Left renal pelvis (tissue), 4 donors: ENCODE results near the gene CYBC1. TPM values are rescaled to one million over a fixed set of nuclear protein-coding genes. Genes with fewer than 3 reads are reported as not detected.
"Not testable (repeated sequence)": the region's sequence is repeated elsewhere in the genome, so short reads cannot be mapped to it uniquely, and the experiment has no call there.

Experiments used
- DNase-seq, 4 donors: peaks; one replicate each; pipeline ENCODE4 v3.0.0-alpha.2; 2013; ENCODE audit warnings: low read depth in 4 of 4, low spot score in 3 of 4
- polyA plus RNA-seq, 4 donors: library from polyadenylated mRNA; unstranded; fragments of 120-200 nt; gene quantifications; one replicate each; pipeline ENCODE4 v1.2.1, GENCODE V29; 2013; ENCODE audit not compliant: insufficient read length in 4 of 4

CYBC1 gene
- polyA plus RNA-seq, 4 donors, result 44.8 to 63.0 (median 50.0) TPM

DNA sequence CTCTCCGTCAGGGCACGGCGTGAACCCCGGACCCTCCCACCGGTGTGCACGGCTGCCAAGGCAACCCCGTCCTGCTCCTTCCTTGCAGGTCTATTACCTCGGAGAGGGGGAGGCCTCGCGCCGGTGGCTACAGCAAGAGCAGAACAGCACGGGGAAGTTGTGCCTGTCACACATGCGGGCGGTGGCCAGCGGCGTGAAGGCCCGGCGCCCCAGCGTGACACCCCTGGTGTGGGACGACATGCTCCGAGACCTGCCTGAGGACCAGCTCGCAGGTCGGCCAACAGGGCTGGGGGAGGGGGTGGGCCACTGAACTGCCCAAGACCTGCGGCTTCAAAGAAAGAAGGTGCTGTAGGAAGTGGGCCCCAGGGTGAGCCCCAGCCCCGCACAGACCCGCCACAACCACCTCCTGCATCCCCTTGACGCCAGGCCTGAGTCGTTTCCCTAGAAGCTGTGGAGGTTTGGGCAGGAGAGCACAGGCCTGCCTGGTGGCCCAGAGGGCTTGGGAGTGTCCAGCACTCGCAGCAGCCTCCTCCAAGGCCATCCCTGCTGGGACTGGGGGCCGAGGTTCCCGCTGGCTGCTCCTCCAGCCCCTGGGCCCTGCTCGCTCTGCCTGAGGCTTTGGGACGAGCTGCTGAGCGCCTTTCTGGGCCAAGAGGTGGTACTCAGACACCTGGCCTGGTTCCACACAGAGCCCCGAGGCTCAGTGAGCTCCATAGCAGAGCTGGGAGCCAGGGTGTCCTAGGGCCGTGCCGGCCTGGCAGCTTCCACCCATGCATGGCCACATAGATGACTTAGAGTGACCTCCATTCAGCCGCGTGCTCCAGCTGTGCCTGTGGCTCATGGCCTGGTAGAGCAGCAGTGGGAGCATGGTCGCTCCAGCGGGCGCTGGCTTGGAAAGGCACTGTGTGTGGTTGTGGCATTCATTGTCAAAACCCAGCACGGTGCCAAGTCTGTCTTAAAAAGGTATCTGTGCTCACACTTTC lies 14.7 kb downstream of the CYBC1 start:
- no peak for DNase-seq

DNA sequence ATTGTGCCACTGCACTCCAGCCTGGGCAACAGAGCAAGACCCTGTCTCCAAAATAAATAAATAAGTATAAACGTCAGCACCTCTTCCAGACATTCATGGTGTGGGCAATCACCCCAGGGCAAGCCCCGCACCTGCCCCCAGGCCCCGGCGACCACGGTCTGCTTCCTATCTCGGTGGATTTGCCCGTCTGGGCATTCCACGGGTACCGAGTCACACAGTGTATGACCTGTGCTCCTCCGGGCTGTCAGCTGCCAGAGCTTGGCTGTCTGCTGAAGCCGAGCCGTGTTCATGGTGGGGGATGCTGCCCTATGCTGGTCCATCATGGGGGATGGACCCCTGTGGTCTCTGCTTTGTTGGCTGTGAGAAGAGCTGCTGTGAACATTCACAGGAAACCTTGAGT lies 15.4 kb downstream of the CYBC1 start:
- DNase-seq, result no peak

DNA sequence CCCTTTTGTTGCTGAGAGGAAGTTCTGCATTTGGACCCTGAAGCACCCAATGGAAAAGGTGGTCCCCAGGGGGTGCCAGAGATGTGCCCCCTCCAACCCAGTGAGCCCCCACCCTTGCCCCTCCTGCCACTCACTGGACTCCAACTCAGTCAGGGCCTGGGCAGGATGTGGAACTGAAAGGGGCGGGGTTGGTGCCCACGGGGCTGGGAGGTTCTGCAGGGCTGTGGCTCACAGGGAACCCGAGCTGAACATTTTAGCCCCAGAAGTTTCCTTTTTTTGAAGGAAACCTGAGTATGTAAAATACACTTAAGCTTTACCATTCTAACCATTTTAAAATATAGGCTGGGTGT lies 16.4 kb downstream of the CYBC1 start:
- DNase-seq, result no peak

DNA sequence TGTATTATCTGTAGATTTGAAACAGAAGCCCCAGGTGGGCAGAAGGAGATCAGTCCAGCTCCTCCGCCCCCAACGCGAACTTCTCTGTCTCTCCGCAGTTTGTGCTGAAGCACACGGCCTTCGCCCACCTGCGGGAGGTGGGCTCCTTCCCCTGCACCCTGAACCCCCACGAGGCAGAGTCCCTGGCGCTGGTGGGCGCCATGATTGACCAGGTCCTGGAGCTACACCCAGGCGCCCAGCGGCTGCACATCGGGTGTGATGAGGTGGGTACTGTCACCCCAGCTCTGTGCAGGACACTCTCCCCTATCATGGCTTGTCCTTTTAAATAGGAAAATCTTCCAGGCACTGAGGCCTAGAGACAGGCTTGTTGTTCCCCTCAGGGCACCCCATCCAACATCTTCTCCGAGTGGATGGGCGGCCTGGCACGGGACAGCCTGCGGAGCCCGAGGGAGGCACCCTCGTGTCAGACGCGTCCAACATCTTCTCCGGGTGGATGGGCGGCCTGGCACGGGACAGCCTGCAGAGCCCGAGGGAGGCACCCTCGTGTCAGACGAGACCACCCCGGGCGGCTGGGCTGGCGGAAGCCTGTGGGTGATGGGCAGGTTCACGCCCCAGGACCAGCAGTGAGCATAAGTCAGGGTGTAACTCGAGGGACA lies 16.9 kb downstream of the CYBC1 start:
- DNase-seq, result no peak

DNA sequence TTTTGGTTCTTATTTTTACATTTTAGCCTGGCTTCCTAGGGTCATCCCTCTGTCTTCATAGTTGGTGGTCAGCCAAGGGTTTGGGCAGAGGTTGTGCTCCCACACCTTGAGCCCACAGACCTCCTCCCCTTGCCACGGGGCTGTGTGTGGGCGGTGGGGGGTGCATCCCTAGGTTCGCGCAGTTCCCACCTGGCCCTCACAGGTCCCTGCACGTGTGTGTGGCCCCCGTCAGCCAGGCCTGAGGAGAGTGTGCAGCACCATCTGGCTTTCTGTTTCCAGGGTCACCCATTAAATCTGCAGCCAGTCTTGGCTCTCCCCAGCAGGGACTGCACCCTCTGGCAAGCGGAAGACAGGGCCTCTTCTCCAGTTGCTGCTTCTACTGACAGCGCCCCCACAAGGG lies 18.5 kb downstream of the CYBC1 start:
- no peak for DNase-seq

DNA sequence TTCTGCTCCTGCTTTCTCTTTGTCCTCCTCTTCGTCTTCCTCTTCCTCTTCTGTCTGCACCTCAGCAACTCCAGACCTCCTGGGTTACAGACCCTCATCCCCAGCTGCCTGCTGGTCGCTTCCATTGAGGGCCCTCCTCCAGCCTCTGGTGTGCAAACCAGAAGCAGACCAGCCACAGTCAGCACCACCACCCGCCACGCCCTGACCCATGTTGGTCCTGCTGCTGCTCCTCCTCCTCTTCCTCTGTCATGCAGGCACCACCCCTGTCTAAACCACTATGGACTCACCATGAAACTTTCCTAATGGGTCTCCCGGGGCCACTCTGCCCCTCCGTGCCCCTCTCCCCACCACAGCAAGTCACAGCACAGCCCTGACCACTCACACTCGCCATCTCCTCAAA lies 20.7 kb downstream of the CYBC1 start:
- no peak for DNase-seq

DNA sequence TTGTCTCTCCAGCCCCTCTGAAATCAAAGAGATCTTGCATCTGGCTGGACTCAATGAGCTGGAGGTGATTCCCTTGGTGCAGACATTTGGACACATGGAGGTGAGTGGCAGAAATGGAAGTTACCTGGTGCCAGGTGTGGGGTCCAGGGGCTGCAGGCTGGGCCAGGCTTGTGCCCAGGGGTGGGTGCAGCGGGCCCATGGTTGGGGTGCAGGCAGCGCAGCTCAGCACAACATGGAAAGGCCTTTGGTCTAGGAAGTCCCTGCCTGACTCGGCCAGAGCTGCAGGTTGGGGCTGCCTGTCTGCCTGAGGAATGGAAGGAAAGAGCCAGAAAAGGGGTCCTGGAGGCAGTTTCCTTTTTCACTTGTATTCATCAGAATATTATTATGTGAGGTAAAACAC lies 22.0 kb downstream of the CYBC1 start:
- no peak for DNase-seq

DNA sequence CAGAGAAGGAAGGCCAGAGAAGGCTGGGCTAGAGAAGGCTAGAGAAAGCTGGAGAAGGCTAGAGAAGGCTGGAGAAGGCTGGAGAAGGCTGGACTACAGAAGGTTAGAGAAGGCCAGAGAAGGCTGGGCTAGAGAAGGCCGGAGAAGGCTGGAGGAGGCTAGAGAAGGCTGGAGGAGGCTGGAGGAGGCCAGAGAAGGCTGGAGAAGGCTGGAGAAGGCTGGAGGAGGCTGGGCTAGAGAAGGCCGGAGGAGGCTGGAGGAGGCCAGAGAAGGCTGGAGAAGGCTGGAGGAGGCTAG lies 25.7 kb downstream of the CYBC1 start:
- no peak for DNase-seq

DNA sequence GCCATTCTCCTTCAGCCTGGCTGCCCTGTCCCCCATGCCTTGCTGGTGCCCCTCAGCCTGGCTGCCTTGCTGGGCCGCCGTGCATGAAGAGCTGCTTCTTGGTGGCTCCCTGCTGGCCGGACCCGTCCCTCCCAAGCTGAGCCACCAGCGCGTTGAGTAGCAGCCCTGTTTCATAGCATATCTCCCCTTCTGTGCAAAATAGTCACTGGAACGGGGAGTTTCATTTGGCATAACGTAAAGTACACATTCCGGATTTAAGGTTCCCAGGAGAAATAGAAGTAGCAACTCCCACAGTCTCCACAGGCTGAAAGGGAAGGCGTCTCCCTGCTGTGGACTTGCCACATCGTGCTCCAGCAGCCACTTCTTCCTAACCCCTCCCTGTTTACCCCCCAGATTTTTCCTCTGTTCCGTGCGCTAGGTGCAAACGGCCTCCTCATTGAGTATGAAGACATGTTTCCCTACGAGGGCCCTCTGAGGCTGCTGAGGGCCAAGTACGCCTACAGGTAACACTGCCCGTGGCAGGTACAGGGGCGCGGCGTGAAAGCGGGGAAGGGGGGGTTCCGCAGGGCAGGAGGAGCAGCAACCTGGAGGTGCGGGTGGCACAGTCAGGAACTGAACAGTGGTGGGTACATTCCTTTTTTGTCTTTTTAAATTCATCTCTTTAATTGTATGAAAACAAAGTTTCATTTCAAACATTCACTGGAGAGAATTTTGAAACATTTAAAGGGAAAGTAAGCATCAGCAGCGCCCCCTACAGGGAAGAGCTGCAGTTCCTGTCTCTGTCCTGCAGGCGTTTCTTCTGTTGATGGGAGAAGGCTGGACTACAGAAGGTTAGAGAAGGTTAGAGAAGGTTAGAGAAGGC lies 26.3 kb downstream of the CYBC1 start:
- DNase-seq, result no peak

DNA sequence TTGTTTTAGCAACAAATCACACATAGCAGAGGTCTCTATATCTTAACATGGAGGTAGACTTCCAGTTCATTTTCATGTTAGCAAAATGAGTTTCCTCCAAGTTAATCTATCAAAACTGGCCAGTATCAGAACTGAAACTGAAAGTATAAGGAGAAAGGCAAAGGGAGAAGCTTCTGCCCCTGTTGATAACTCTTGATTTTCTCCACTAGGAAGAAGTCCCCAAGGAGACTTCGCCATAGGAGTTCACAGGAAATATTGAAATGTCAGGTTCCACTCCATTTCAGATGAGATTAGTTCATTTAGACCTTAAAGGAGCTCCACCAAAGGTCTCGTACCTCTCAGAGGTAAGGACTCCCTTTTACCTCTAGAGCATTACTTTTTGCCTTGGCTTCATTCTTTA lies 31.0 kb downstream of the CYBC1 start:
- no peak for DNase-seq

DNA sequence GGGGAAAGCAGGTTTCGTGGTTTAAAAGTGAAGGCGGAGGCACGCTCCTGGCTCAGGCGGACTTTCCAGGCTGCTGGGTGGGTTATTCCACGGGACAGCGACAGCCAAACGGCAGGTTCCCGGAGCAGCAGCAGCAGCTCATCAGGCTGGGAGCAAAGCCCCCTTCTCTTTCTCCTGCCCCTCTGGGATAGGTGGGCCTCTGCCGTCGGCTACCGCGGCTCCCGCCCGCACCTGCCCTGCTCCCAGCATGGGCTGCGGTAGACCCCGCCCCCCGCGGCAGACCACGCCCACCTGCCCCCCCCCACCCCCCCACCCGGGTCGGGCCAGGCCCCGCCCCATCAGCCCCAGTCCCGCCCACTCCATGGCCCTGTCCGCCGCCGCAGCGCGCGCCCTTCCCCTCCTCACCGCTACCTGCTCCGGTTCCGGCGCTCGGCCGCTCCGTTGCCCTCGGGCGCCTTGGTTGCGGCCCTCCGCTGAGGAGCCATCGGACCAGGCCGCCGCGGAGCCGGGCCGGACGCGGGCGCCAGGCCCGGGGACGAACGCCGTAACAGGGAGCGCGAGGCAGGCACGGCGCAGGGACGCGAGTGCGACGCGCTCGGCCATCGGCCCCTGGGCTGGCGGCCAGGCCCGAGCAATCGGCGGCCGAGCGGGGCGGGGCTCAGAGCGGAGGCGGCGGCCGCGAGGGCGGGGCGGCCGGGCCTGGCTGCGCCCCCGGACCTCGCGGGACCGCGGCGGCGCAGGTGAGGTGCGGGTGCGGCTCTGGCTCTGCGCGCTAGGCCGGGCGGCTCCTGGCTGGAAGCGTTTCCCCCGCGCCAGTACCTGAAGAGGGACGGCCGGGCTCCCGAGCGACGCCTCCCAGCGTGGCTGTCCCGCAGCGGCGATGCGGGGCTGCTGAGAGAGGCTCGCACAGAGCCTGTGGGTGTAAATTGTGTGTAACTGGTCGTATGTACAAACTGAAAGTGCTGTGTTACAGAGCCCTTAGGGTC lies 32.3 kb downstream of the CYBC1 start, which contains the start of the genes HEXD and OGFOD3:
HEXD (plus strand) TSS at position 347 of the 986 bp plus-strand sequence. CDS start 1,453 bp downstream, outside the sequence.
OGFOD3 (minus strand) TSS at position 586 of the 986 bp plus-strand sequence; CDS start at position 485, 101 bp downstream.
- peak in 3 of 4 donors; percentile 75 to 77 (median 76) for DNase-seq

DNA sequence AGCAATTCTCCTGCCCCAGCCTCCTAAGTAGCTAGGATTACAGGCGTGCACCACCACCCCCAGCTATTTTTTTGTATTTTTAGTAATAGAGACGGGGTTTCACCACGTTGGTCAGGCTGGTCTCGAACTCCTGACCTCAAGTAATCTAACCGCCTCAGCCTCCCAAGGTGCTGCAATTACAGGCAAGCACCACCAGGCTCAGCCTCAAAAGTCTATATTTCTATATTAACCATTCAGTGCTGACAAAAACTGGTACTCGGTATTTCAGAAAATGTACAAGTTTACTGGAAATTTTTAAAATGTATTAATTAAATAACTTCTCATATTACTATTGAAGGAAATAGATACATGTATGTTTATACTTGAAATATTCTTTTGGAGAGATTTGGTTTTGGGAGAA lies 33.8 kb downstream of the CYBC1 start:
- DNase-seq, result no peak

DNA sequence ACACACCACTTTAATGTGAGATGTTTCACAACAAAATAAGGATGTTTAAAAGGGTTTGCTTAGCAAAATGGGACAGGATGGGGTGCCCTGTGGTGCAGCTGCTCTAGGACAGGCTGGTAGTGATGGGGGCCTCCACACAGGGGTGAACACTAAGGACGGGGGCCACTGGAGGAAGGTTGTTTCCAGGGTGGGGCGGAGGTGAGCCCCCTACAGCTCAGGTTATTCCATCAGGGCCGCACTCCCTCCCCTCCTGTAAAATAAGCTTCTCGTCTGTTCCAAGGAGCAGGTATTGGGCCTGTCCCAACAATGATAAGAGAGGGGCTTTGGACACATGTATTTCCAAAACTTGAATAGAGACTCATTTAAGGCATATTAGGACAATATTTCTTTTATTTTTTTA lies 34.3 kb downstream of the CYBC1 start:
- DNase-seq, result no peak

DNA sequence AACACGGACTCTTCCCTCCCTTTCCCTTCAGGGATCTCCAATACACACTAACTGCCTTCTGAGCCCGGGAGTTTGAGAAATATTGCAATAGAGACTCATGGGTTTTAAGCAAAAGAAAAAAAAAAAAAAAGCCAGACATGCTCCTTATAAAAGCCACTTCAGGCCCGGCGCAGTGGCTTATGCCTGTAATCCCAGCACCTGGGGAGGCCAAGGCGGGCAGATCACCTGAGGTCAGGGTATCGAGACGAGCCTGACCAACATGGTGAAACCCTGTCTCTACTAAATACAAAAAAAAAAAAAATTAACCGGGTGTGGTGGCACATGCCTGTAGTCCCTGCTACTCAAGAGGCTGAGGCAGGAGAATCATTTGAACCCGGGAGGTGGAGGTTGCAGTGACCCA lies 34.8 kb downstream of the CYBC1 start:
- DNase-seq, result no peak

DNA sequence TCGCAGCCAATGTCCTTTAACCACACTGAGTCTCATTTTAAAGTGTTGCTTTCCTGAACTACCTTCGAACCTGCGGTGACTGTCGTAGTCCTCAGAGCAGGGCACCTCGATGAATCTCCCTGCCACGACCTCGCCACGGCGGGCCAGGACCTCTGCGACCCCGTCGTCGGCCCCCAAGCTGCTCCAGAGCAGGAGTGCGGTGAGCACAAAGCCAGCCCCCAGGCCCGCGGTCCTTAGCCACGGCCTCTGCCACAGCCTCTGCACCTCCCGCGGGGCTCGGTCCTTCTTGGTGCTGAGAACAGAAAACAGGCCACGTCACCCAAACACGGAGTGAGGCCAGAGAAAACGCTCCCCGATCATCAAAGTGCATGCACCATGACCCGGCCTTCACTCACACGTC lies 35.2 kb downstream of the CYBC1 start:
- DNase-seq, result no peak

DNA sequence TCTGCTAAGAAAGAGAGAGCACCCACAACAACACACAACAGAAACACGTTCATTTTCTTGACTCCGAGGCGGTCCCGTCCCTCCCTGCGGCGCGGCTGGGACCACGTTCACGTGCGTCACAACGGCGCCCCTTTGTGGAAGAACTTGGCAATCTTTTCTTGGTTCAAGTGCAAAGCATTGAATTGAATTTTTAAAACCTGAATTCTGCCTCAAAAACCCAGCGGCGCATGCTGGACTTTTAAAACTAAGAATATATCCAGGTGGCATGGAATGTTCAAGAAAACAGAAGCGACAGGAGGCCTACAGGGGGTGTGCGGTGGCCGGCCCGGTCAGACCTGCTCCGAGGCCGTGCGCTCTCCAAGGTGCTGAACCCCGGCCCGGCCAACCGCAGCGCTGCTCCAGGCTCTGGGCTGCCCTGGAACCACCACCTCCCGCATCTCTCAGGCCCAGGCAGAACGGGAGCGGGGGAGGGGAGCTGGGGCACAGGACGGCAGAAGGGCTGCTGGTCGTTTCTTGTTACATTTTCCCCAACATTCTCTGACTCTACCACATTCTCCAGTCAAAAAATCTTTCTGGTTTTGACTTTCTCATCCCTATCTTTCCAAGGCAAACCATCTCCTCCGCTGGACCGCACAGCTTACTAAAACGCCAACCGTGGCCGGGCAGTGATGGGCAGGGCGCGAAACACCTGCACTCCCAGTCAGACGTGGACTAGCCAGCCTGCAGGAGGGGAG lies 35.8 kb downstream of the CYBC1 start:
- DNase-seq, result peak in 2 of 4 donors; percentile 63 to 65

DNA sequence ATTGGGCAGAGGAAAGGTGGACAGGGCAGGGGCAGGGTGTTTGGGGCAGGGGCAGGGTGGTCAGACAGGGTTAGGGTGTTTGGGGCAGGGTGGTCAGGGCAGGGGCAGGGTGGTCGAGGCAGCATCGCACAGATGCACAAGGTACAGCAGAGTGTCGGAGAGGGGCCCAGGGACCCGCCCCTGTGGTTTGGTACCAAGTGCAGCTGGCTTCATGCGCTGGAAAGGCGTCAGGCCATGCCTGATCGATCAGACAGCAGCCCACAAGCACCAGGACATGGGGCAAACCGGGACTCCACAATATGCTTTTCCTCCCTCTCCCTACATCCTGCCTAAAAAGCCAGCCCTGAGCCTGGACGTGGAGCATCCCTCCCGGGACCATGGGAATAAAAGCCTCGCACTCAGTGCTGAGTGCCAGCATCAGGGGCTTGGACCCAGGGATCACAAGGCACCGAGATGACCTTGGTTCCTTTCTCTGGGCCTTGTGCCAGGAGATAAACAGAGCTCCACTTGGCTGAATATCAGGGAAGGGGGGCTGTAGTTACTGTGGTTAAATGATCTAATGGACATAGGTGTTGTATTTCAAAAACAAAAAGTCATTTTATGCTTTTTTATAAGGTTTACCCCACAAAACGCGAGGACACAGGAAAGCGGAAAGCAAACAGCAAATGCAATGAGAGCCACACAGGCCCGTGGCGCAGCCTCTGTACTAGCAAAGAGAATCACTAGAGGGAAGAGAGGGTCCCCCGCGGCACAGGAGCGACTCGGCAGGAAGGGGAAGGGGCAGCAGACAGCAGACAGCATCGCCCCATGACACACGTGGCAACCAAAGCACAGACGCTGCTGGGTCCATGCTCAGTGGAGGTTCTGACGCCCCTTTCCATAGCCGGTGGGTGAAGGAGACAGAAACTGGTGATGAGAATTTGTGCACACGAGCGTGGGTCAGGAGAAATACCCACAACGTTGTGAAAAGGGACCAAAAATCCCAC lies 37.7 kb downstream of the CYBC1 start:
- no peak for DNase-seq

DNA sequence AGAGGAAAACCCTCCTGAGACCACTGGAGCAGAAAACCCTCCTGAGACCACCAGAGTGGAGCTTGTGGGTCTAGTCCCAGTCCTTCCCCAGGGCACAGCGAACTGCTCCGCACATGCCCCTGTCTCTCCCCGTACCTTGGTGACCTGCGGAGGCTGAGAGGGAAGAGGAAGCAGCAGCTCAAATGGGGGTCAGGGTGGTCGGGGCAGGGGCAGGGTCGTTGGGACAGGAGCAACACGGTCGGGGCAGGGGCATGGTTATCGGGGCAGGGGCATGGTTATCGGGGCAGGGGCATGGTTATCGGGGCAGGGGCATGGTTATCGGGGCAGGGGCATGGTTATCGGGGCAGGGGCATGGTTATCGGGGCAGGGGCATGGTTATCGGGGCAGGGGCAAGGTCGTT lies 38.5 kb downstream of the CYBC1 start:
- DNase-seq, result not testable (repeated sequence)
